ENCODE measurements around the gene SMIM38. TPM values are rescaled to one million over a fixed set of nuclear protein-coding genes. Genes with fewer than 3 reads are reported as not detected.

The SMIM38 gene
- total RNA-seq, 1 experiment from 2014 or later, result 0.33 TPM

GRCh38 chr11:69121021-69121420 is 34.7 kb upstream of the SMIM38 start:
- peaks cover 16% of the 10 kb centered on the region for H3K36me3 Mint-ChIP-seq (ENCODE audit: insufficient read depth, unreplicated experiment)
- no peaks in the 10 kb centered on the region for H3K9me3 Mint-ChIP-seq (ENCODE audit: low read depth, unreplicated experiment)
- no peak for DNase-seq
- peaks cover 28% of the 10 kb centered on the region for H3K4me1 Mint-ChIP-seq (ENCODE audit: low read depth, unreplicated experiment)
- intact Hi-C loops (cut with micrococcal nuclease; ENCODE audit: unreplicated experiment), result no loop called here
- H3K27ac Mint-ChIP-seq (ENCODE audit: unreplicated experiment), result peak overlapping the region; percentile 43
- no peaks in the 10 kb centered on the region for H3K27me3 Mint-ChIP-seq (ENCODE audit: unreplicated experiment)
- TF ChIP-seq, protein P1, sequence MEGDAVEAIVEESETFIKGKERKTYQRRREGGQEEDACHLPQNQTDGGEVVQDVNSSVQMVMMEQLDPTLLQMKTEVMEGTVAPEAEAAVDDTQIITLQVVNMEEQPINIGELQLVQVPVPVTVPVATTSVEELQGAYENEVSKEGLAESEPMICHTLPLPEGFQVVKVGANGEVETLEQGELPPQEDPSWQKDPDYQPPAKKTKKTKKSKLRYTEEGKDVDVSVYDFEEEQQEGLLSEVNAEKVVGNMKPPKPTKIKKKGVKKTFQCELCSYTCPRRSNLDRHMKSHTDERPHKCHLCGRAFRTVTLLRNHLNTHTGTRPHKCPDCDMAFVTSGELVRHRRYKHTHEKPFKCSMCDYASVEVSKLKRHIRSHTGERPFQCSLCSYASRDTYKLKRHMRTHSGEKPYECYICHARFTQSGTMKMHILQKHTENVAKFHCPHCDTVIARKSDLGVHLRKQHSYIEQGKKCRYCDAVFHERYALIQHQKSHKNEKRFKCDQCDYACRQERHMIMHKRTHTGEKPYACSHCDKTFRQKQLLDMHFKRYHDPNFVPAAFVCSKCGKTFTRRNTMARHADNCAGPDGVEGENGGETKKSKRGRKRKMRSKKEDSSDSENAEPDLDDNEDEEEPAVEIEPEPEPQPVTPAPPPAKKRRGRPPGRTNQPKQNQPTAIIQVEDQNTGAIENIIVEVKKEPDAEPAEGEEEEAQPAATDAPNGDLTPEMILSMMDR (IDR thresholded peaks at IDR 0.05; ENCODE audit: unreplicated experiment), result no peak
- BruUV-seq (replicated peaks), result no TSS peak
- CTCF ChIA-PET, result no interaction called here
- H3K4me3 Mint-ChIP-seq (ENCODE audit: low read depth, unreplicated experiment), result no peak overlapping the region

- peaks cover 16% of the 10 kb centered on the region for H3K36me3 Mint-ChIP-seq (ENCODE audit: insufficient read depth, unreplicated experiment)
- TF ChIP-seq, protein P1 (IDR thresholded peaks at IDR 0.05; ENCODE audit: unreplicated experiment), result no peak
- CTCF ChIA-PET, result interaction anchor here (1.4 kb wide), 1 partner anchor 176 kb away, joined by 4 read pairs; no protein-coding TSS in a partner anchor
- H3K4me1 Mint-ChIP-seq (ENCODE audit: low read depth, unreplicated experiment), result peaks cover 21% of the 10 kb centered on the region
- intact Hi-C loops (cut with micrococcal nuclease; ENCODE audit: unreplicated experiment), result no loop called here
- no TSS peak for BruUV-seq (replicated peaks)
- no peak overlapping the region for H3K4me3 Mint-ChIP-seq (ENCODE audit: low read depth, unreplicated experiment)
- peak overlapping the region; percentile 93 for H3K27ac Mint-ChIP-seq (ENCODE audit: unreplicated experiment)
- DNase-seq, result no peak
- no peaks in the 10 kb centered on the region for H3K9me3 Mint-ChIP-seq (ENCODE audit: low read depth, unreplicated experiment)
- H3K27me3 Mint-ChIP-seq (ENCODE audit: unreplicated experiment), result no peaks in the 10 kb centered on the region
These were observed 34.0 kb upstream of the SMIM38 start for GRCh38 chr11:69121621-69122325.

GRCh38 chr11:69122326-69122629 is 33.5 kb upstream of the SMIM38 start:
- peak overlapping the region; percentile 93 for H3K27ac Mint-ChIP-seq (ENCODE audit: unreplicated experiment)
- intact Hi-C loops (cut with micrococcal nuclease; ENCODE audit: unreplicated experiment), result no loop called here
- peak overlapping the region; percentile 53 for H3K4me3 Mint-ChIP-seq (ENCODE audit: low read depth, unreplicated experiment)
- H3K4me1 Mint-ChIP-seq (ENCODE audit: low read depth, unreplicated experiment), result peaks cover 20% of the 10 kb centered on the region
- CTCF ChIA-PET, result interaction anchor here (0.9 to 1.5 kb wide), 7 partner anchors 8 to 176 kb away, joined by 3 to 17 read pairs (median 4); no protein-coding TSS in a partner anchor
- TF ChIP-seq, protein P1 (IDR thresholded peaks at IDR 0.05; ENCODE audit: unreplicated experiment), result no peak
- H3K27me3 Mint-ChIP-seq (ENCODE audit: unreplicated experiment), result no peaks in the 10 kb centered on the region
- peaks cover 16% of the 10 kb centered on the region for H3K36me3 Mint-ChIP-seq (ENCODE audit: insufficient read depth, unreplicated experiment)
- no peaks in the 10 kb centered on the region for H3K9me3 Mint-ChIP-seq (ENCODE audit: low read depth, unreplicated experiment)
- TSS peak; percentile 84 for BruUV-seq (replicated peaks)
- DNase-seq, result no peak

- peaks cover 20% of the 10 kb centered on the region for H3K4me1 Mint-ChIP-seq (ENCODE audit: low read depth, unreplicated experiment)
- CTCF ChIA-PET, result interaction anchor here (0.6 to 1.6 kb wide), 16 partner anchors 8 to 1076 kb away, joined by 3 to 17 read pairs (median 5); no protein-coding TSS in a partner anchor
- H3K27me3 Mint-ChIP-seq (ENCODE audit: unreplicated experiment), result no peaks in the 10 kb centered on the region
- no TSS peak for BruUV-seq (replicated peaks)
- TF ChIP-seq, protein P1 (IDR thresholded peaks at IDR 0.05; ENCODE audit: unreplicated experiment), result no peak
- peaks cover 16% of the 10 kb centered on the region for H3K36me3 Mint-ChIP-seq (ENCODE audit: insufficient read depth, unreplicated experiment)
- peak overlapping the region; percentile 53 for H3K4me3 Mint-ChIP-seq (ENCODE audit: low read depth, unreplicated experiment)
- peak; percentile 96 for DNase-seq
- intact Hi-C loops (cut with micrococcal nuclease; ENCODE audit: unreplicated experiment), result loop anchor here (1.0 kb wide), 1 partner anchor 174 kb away; no protein-coding TSS in a partner anchor
- peak overlapping the region; percentile 93 for H3K27ac Mint-ChIP-seq (ENCODE audit: unreplicated experiment)
- no peaks in the 10 kb centered on the region for H3K9me3 Mint-ChIP-seq (ENCODE audit: low read depth, unreplicated experiment)
These were observed 32.9 kb upstream of the SMIM38 start for GRCh38 chr11:69122630-69123431.
